NCI-H345 treated with DMSO at 0.1 percent for 48 hours (cell line): ENCODE results near the gene KIF19.
A peak's percentile ranks its signal among the peaks of the same experiment; 100 is the strongest.
"Not testable (repeated sequence)": the region's sequence is repeated elsewhere in the genome, so short reads cannot be mapped to it uniquely, and the experiment has no call there.

Experiments
- DNase-seq: peaks from one replicate; lab custom pipeline; 2025; ENCODE audit not compliant: unreplicated experiment; lab: John Stamatoyannopoulos, UW

The KIF19 gene

DNA sequence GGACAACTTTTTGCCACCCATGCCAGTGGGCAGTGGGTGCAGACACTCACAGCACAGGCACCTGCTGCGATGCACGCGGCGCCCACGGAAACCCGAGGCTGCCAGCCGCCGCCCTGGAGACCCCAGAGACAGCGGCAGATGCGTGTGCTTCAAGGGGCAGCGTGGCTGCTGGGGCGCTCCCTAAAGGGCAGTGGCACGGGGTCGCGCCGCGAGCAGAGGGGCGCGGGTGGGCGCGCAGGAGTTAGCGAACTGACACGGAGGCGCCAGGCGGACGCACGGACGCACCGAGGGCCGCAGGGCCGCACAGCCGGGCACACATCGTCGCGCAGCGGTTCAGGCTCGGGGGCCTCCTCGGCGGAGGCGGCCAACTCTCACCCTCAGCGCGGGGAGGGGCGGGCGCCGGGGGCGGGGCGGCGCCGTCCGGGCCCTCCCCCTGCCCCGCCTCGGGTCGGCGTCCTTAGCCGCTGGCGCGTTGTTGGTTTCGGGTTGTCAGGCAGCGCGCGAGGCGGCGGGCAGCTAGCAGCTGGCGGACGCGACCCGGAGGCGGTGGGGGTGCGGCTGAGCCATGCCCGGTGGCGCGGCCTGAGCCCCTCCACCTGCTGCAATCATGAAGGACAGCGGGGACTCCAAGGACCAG is at the start of gene KIF19:
KIF19 (plus strand) TSS at position 484 of the 637 bp plus-strand sequence; CDS start at position 608, 124 bp downstream.
- DNase-seq, result no peak

DNA sequence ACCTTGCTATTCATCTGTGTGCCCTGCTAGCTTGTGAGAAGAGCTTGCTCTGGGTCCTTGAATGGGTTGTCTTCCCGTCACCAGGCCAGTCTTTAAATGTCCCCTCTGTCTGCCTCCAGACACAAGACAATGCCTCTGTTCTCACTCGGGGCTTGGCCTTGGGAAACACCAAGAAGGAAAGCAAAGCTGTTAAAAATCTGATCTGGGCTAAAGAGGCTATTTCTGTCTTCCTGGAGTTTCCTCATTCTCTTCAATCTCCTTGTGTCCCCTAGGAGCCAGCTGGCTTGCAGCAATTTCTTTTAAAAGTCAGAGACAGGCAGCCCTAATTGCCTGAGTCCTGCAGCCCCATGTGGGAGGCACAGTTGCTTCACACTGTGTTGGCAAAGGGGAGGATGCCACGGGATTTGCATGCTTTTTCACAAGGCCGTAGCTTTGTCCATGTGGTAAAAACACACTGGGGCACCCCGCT is 49.5 kb upstream of the KIF19 start:
- no peak for DNase-seq

DNA sequence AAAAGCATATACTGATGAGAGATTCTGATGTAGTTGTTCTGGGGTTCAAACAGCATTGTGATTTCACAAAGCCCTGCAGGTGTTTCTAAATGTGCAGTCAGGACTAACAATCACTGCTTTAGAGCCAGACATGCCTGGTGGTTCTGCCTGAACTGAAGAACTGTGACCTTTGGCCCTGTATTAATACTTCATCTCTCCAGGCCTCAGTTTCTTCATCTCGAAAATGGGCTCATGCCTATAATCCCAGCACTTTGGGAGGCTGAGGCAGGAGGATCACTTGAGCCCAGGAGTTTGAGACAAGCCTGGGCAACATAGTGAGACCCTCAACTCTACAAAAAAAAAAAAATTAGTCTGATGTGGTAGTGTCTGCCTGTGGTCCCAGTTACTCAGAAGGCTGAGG is 48.1 kb upstream of the KIF19 start:
- no peak for DNase-seq

GRCh38 chr17:74279617-74280016 is 46.4 kb upstream of the KIF19 start:
- not testable (repeated sequence) for DNase-seq

DNA sequence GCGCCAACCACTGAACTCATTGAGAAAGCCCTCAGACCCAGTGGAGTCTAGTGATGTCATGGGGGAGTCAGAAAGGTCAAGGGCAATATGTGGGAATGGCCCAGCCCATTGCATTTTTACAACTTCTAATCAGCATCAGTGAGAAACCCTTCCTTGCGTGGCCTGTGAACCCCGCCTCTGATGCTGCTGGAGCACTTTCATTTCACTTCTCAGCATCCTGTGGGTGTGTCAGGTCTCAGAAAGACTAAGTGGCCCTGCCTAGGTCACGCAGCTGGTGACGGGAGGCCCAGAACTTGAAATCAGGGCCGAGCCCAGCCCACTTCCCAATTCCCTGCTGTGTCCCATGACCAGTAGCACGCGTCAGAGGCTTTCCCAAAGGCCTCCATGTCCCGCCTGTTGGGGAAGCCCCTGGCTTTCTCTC is 45.9 kb upstream of the KIF19 start:
- no peak for DNase-seq

- no peak for DNase-seq
Measured at GRCh38 chr17:74281799-74282198, 44.2 kb upstream of the KIF19 start.

DNA sequence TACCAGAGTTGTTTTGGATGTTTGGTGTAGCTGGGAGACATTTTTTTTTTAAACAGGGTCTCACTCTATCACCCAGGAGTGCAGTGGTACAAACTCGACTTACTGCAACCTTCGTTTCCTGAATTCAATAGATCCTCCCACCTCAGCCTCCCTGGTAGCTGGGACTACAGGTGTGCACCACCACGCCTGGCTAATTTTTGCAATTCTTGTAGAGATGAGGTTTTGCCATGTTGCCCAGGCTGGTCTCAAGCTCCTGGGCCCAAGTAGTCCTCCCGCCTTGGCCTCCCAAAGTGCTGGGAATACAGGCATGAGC is 43.8 kb upstream of the KIF19 start:
- DNase-seq, result not testable (repeated sequence)

DNA sequence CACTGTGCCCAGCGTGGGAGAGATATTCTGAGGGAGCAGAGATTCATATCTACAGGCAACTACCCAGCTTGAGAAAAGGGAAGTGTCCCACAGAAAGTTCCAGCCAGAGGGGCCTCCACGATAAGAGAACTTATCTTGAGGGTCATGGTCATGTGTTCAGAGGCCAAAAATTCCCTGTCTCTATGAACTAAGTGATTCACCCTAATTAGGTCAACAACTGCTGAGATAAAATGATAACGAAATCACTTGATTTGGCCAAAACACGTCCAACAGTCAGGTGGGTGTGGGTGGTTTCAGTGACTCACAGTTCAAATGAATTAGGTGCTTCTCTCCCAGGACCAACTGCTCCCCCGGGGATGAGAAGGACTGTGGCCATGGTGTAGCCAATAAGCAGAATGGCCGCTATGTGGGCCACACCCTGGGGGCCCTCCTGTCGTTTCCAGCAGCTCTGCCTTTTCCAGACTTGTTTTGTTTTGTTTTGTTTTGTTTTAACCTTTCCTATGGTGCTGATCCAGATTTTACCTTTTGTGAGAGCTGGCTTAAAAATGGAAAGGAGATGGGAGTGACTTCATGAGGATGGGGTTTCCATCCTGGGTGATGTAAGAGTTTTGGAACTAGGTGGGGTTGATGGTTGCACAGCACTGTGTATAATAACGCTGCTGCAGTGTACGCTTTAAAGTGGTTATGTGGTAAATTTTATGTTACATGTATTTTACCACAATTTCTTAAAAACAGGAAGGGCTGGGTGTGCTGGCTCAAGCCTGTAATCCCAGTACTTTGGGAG is 43.2 kb upstream of the KIF19 start:
- DNase-seq, result no peak

DNA sequence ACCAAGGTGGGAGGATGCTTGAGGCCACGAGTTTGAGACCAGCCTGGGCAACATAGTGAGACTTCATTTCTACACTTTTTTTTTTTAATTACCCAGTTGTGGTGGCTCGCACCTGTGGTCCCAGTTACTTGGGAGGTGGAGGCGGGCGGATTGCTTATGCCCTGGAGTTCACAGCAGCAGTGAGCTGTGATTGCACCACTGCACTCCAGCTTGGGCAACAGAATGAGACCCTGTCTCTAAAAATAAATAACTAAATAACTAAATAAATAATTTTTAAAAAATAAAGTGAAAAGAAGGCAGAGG is 42.7 kb upstream of the KIF19 start:
- no peak for DNase-seq

DNA sequence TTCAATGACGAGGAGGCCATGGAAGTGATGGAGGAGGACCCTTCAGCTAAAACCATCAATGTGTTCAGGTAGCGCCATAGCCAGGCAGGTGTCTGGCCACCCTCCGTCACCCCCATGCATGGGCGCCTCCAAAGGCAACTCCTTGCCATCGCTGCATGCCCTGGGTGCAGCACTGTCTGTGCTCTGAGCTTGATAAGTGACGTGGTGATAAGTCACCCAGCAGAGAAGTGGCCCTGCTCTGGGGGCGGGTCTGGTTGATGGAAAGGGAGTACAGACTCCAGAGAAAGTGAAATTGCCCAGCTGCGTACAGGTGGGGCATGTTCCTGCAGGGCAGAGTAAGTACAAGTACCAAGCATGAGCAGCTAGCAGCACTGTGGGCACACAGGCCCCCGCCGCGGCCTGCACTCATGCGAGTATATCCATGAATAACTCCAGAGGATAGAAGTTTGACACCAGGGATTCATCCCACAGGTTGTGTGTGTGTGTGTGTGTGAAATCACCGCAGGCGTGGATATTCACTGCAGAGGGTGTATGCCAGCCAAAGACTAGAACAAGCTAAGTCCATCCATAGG is 38.9 kb upstream of the KIF19 start:
- DNase-seq, result no peak

DNA sequence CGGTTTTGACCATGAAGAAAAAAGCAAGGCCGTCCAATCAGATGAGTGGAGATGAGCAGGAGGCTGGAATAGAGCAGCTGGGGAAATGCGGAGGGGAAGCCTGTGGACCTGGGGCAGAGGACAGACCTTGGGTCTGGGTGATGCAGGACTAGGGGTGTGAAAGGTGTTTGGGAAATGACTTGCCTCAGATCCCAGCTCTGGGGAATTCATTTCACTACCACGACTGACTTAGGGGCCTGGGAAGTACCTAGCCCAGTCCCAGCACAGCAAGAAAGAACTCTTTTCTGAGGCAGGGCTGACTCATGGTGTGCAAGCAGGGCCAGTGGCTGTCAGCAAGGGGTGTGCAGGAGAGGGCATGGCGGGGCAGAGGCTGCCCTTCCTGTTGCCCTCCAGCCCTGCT is 37.2 kb upstream of the KIF19 start:
- DNase-seq, result no peak

- no peak for DNase-seq
Measured at GRCh38 chr17:74289688-74290087, 36.3 kb upstream of the KIF19 start.

DNA sequence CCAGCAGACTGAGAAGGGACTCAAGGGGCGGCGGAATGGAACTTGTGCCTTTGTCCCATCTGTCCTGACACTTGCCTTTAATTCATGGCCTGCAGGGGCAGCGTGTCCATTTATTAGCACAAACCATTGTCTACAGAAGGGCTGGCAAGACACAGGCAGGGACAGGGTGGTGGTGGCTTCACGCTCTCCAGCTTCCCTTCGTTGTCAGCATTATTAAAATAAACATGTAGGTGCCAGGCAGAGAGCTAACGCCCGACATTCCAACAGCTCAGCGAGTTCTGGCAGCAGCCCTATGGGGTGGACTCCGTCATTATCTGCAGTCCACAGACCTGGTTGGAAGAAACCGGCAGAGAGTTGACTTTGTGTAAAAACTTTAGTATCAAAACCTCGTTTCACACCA is 35.7 kb upstream of the KIF19 start:
- DNase-seq, result no peak

GRCh38 chr17:74292495-74292894 is 33.5 kb upstream of the KIF19 start:
- no peak for DNase-seq

DNA sequence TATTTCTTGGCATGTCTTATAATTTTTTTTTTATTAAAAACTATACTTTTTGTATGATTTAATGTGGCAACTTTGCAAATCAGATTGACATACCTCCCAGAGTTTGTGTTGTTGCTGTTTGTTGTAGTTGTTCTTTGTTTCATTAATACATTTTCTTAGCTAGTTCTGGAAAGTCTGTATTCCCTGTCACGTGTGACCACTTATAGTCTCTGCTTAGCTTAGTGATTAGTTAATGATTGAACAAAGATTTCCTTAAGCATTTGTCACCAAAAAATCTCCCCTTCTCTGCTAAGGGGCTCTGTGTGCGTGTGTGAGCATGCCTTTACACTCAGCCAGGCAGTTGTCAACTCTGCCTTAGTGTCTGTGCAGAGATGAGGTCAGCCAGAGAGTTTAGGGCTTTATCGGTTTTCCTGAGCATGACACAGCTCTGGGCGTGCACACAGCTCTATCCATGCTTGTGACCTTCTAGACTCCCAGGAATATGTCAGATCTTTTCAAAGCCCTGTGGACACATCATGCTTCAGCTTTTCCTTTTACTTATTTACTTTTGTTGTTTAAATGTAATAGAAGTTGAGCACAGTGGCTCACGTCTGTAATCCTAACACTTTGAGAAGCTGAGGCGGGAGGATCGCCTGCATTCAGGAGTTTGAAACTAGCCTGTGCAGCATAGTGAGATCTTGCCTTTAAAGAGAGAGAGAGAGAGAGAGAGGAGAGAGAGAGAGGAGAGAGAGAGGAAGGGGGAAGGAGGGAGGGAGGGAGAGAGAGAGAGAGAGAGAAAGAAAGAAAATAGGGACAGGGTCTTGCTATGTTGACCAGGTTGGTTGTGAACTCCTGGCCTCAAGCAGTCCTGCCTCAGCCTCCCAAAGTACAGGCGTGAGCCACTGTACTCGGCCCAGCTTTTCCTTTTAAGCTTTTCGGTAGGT is 30.1 kb upstream of the KIF19 start:
- DNase-seq, result no peak

DNA sequence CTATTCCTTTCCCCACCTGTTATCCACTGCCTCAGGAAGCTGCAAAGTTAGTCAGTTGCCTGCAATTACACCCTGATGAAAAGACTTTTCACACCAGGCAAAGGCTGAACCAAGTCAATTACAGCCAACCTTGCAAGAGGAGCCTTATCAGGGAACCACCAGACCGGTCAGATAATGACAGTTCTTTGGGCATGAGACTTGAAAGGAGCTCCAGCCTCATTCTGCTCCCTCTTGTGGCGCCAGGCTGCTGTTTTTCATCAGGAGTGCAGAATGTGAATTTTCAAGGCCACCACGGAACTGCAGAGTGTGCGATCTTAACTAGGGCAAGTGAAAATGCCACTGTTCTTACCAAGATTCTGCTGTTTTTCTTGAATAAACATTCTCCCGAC is 29.5 kb upstream of the KIF19 start:
- DNase-seq, result peak; percentile 20

GRCh38 chr17:74297941-74298340 is 28.1 kb upstream of the KIF19 start:
- DNase-seq, result no peak

- DNase-seq, result no peak
Measured at GRCh38 chr17:74298778-74299177, 27.2 kb upstream of the KIF19 start.

DNA sequence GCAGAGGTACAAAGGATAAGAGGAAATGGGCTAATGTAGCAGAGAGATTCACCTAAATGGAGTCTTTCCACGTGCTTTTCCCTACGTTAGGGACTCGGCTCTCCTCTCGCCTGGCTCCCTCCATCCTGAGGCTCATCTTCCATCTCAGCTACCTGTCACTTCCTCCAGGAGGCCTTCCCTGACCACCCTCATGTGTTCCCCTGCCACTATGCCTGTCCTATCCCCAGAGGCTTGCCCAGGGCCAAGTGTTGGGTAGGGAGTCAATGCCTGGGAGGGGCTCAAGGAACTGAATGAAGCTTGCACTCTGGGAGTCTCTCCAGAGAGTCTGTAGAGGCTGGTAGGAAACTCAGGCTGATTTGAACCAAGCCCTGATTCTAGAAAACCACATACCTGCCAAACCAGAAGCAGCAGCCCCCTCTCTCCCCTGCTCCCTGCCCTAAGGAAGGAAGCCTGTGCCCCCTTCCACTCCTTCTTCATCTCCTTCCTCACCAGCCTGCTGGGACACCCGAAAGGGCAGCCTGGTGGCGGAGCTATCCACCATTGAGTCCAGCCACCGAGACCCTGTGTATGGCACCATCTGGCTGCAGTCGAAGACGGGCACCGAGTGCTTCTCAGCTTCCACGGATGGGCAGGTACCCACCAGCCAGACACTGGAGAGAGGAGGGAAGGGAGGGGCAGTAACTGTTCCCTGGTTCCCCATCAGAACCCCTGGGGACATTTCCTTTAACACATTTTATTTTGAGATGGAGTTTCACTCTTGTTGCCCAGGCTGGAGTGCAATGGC is 26.6 kb upstream of the KIF19 start:
- no peak for DNase-seq

DNA sequence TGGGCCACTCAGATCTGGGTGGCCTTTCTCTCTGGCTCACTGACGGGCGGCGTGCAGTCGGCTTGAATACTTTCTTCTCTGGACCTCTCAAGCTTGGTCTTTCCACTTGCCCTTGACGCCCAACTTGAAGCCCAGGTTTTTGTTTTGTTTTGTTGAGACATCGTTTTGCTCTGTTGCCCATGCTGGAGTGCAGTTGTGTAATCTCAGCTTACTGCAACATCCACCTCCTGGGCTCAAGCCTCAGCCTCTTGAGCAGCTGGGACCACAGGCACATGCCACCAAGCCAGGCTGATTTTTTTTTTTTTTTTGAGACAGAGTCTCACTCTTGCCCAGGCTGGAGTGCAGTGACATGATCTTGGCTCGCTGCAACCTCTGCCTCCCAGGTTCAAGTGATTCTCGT is 22.7 kb upstream of the KIF19 start:
- no peak for DNase-seq

DNA sequence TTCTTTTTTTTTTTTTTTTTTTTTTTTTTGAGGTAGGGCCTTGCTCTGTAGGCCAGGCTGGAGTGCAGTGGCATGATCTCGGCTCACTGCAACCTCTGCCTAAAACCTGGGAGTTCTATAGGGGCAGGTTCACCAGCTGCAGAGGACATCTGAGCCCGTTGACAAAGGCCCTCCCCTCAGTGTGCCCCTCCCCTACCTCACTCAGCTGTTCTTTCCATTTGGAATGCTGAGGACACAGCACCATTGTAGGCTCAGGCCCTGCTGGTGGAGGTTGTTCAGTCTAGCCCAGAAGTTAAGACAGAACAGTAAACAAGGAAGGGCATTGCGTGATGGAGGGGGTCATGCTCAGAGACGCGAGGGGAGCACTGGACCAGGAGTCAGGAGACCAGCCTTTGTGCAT is 21.8 kb upstream of the KIF19 start:
- no peak for DNase-seq
